GM23338 (cell line): ENCODE data around the gene ZEB1. TPM values are rescaled to one million over a fixed set of nuclear protein-coding genes. Genes with fewer than 3 reads are reported as not detected.

ENCODE experiments used
- EZH2 ChIP-seq: fragments of 200-600 bp; sonication (generic); IDR thresholded peaks from one replicate; pipeline ENCODE4 v1.8.0; 2017; ENCODE audit warnings: antibody characterized with exemption, mild to moderate bottlenecking, low read depth; ENCODE audit not compliant: unreplicated experiment
- JUNB ChIP-seq: IDR thresholded peaks from one replicate; pipeline ENCODE4 v1.6.1; 2016; ENCODE audit warnings: antibody characterized with exemption; ENCODE audit not compliant: unreplicated experiment
- POLR2AphosphoS5 ChIP-seq: IDR thresholded peaks from 2 replicates; pipeline ENCODE4 v1.6.1; 2016; ENCODE audit warnings: antibody characterized with exemption, low read depth
- REST ChIP-seq: IDR thresholded peaks from one replicate; pipeline ENCODE4 v1.6.1; 2018; ENCODE audit warnings: antibody characterized with exemption; ENCODE audit not compliant: unreplicated experiment
- ZNF114 ChIP-seq: fragments of 250-450 bp; sonication (Bioruptor Pico); IDR thresholded peaks from 2 replicates; pipeline ENCODE4 v1.5.0; 2020; ENCODE audit warnings: mild to moderate bottlenecking, moderate library complexity
- ZNF331 ChIP-seq: fragments of 250-450 bp; sonication (Bioruptor Pico); IDR thresholded peaks from 2 replicates; pipeline ENCODE4 v1.5.0; 2020; ENCODE audit warnings: low read depth, mild to moderate bottlenecking, moderate library complexity
- ZNF462 ChIP-seq: fragments of 250-450 bp; sonication (Bioruptor Pico); IDR thresholded peaks from 2 replicates; pipeline ENCODE4 v1.5.0; 2020; ENCODE audit warnings: mild to moderate bottlenecking, moderate library complexity
- polyA plus RNA-seq: library from polyadenylated mRNA; unstranded; fragments of >200 nt; fragmentation: Nextera tagmentation; extraction: Ambion mirVana; gene quantifications from 2 replicates; pipeline ENCODE4 v1.2.1, GENCODE V29; 2016
- total RNA-seq: library from RNA; depleted of rRNA; stranded (reverse); fragments of >200 nt; shearing (Covaris generic); gene quantifications from 2 replicates; pipeline ENCODE4 v1.2.3, GENCODE V29; 2014

ZEB1 gene
- total and polyA plus RNA-seq, 2 experiments from 2014 or later = 0.16 to 0.45 TPM

- TF ChIP-seq ZNF462 (CRISPR knock-in tag) (no peak), JUNB (no peak), POLR2AphosphoS5 (no peak), ZNF114 (CRISPR knock-in tag) (no peak), ZNF331 (CRISPR knock-in tag) (no peak), REST (no peak), EZH2 (no peak)
These were observed 44.7 kb upstream of the ZEB1 start (continued) for GRCh38 chr10:31274310-31274709.
